SKM-1 treated with dmso at 0.1 percent for 144 hours (cell line): ENCODE results near the gene FNDC3B.

ENCODE experiments used
- DNase-seq: peaks from one replicate; lab custom pipeline; 2025; ENCODE audit not compliant: unreplicated experiment; lab: John Stamatoyannopoulos, UW

Gene FNDC3B

GRCh38 chr3:172071780-172072330 lies 32.5 kb downstream of the FNDC3B start:
- no peak for DNase-seq

- DNase-seq: no peak
Observed at GRCh38 chr3:172072543-172072942, 33.2 kb downstream of the FNDC3B start.

GRCh38 chr3:172073262-172073915 lies 34.0 kb downstream of the FNDC3B start:
- DNase-seq: no peak

GRCh38 chr3:172074032-172074431 lies 34.7 kb downstream of the FNDC3B start:
- no peak for DNase-seq

GRCh38 chr3:172074586-172074985 lies 35.2 kb downstream of the FNDC3B start:
- peak; percentile 92 for DNase-seq

- DNase-seq: no peak
Observed at GRCh38 chr3:172076212-172076611, 36.8 kb downstream of the FNDC3B start.

GRCh38 chr3:172077197-172077757 lies 37.9 kb downstream of the FNDC3B start:
- DNase-seq: no peak

GRCh38 chr3:172078244-172078643 lies 38.9 kb downstream of the FNDC3B start:
- no peak for DNase-seq

GRCh38 chr3:172078721-172079120 lies 39.3 kb downstream of the FNDC3B start:
- DNase-seq: no peak

- no peak for DNase-seq
Observed at GRCh38 chr3:172079326-172079976, 40.1 kb downstream of the FNDC3B start.

GRCh38 chr3:172080503-172080902 lies 41.1 kb downstream of the FNDC3B start:
- DNase-seq: no peak

GRCh38 chr3:172082269-172082668 lies 42.9 kb downstream of the FNDC3B start:
- no peak for DNase-seq

- no peak for DNase-seq
Observed at GRCh38 chr3:172082820-172083513, 43.6 kb downstream of the FNDC3B start.

GRCh38 chr3:172083995-172084409 lies 44.6 kb downstream of the FNDC3B start:
- no peak for DNase-seq

- DNase-seq: no peak
Observed at GRCh38 chr3:172084871-172085556, 45.6 kb downstream of the FNDC3B start.

GRCh38 chr3:172085557-172085895 lies 46.1 kb downstream of the FNDC3B start:
- DNase-seq: no peak

- DNase-seq: no peak
Observed at GRCh38 chr3:172086071-172086470, 46.7 kb downstream of the FNDC3B start.

- DNase-seq: no peak
Observed at GRCh38 chr3:172087198-172087597, 47.8 kb downstream of the FNDC3B start.

GRCh38 chr3:172087602-172088580 lies 48.5 kb downstream of the FNDC3B start:
- DNase-seq: no peak

- DNase-seq: no peak
Observed at GRCh38 chr3:172089250-172089649, 49.9 kb downstream of the FNDC3B start.
